ENCODE measurements around the gene ADGRD2.

Gene ADGRD2

DNA sequence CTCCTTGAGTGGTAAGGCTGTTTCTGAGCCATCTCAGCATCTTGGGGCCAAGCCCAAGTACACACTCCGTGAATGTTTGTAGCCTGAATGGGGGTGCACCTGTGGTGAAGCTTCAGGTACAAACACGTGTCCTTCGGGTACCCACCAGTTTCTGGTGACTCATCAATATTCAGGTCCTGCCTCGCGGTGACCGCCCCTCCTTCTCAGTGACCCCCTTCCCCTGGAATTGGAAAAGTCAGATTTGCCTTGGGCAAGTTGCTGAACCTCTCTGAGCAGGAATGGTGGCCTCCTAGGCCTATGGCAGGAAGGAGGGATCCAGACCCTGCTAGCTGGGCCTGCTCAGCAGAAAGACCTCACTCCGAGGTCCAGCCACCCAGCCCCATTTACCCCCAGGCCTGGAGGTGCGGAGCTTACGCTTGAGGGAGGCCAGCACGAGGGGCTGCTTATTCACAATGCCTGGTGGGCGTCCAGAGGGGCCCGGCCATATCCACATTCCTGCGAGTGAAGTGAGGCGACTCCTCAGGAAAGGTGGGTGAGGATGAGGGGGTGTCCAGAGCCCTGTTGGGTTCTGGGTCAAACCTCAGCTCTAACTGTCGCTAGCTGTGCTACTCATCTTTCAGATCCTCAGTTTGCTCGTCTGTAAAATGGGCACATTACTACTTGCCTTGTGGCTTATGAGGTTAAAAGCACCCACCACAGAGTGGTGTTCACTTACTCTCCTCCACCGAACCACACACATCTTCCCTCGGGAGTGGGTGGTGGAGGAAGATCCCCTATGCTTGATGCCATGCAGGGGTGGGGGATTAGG is 7.0 kb downstream of the ADGRD2 start:
- no peak for DNase-seq

DNA sequence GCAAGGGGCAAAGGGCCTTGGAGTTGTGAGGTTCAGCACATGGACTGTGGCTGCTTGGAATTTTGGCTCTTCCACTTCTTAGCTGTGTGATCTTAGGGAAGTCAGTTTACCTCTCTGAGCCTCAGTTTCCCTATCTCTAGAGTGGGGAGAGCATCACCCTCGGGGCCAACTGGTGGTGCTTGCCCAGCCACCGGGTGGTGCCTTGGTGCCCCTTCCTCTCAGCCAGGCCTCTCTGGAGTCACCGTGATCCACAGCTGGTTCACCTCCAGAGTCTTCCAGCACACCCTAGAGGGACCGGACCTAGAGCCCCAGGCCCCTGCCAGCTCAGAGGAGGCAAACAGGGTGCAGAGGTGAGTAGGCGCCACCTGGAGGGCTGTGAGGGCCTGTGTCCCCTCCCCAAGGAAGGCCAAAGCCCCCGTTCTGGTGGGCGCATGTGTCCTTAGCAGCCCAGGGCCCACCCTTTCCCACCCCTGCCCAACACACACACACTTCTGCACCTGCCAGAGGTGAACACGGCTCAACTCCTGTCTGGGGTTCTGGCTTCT is 7.7 kb downstream of the ADGRD2 start:
- DNase-seq, result no peak

DNA sequence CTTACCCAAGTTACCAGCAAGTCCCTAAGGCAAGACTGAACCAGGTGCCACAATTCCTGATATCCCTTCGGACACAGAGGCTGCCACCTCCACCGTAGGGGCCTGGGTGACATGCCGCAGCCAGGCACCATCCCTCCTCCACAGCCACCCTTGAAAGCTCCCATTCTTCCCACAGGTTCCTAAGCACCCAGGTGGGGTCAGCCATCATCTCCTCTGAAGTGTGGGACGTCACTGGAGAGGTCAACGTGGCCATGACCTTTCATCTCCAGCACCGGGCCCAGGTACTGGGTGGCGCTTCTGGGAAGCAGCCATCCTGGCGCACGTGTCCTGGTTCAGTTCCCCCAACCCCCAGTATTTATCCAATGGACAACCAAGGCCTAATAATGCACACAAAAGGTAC is 8.2 kb downstream of the ADGRD2 start:
- no peak for DNase-seq

- no peak for DNase-seq
Measured at GRCh38 chr9:124462739-124463138, 12.5 kb downstream of the ADGRD2 start.

- DNase-seq, result no peak
Measured at GRCh38 chr9:124465736-124466135, 15.5 kb downstream of the ADGRD2 start.

GRCh38 chr9:124467410-124468060 is 17.3 kb downstream of the ADGRD2 start:
- no peak for DNase-seq

DNA sequence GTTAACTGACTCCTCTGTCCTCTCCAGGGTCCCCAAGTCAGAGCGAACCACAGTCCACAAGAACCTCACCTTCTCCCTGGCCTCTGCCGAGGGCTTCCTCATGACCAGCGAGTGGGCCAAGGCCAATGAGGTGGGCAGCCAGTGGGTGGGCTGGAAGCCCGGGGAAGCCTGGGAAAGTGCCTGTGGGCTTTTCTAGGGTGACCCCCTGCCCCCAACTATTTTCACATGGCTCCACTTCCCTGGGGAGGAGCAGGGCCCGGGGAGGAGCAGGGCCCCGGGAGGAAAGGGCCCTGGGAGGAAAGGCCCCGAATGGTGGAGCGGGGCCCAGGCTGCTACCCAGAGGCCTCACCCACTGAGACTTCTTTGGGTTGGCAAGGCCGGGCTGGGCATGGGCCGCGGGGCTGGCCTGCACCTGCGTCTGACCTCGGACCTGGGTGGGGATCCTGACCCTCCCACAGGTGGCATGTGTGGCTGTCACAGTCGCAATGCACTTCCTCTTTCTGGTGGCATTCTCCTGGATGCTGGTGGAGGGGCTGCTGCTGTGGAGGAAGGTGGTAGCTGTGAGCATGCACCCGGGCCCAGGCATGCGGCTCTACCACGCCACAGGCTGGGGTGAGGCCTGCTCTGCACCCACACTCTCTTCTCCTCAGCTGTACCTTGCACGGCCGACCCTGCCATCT is 17.9 kb downstream of the ADGRD2 start:
- DNase-seq, result no peak

DNA sequence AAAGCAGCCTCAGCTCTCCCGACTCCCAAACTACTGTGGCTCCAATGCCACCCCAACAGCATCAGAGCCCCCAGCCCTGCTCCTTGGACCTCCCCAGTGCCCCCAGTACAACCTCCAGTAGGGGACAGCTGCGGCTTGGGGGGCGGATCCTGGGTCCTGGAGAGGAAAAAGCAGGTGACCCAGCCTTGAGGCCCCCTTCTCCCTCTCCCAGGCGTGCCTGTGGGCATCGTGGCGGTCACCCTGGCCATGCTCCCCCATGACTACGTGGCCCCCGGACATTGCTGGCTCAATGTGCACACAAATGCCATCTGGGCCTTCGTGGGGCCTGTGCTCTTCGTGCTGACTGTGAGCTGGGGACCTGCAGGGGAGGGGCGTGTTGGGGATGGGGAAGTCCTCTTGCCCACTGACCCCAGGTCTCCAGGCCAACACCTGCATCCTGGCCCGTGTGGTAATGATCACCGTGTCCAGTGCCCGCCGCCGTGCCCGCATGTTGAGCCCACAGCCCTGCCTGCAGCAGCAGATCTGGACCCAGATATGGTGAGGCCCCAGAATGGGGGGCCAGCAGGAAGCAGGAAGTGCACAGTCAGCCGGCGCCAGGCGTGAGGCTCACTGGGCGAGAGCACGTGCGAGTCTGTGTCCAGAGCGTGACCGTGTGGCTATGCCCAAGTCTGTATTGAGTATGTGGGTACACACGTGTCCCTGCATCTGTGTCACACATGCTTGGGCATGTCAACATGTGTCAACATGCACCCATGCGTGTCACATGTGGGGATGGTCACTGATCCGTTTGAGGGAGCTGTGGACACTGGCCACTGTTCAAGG is 19.0 kb downstream of the ADGRD2 start:
- no peak for DNase-seq

DNA sequence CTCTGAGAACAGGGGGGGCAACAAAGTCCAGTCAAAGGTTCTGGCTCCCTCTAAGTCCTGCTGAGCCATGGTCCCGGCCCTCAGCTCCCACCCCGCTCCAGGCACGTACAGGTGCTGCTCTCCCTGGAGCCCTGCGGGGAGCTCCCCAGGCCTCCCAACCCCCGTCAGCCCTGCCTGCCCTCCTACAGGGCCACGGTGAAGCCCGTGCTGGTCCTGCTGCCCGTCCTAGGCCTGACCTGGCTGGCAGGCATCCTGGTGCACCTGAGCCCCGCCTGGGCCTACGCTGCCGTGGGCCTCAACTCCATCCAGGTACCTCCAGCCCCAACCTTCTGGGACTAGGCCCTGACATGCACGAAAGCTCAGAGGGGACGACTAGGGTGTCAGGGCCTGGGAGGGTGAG is 20.1 kb downstream of the ADGRD2 start:
- no peak for DNase-seq

- no peak for DNase-seq
Measured at GRCh38 chr9:124470726-124471125, 20.5 kb downstream of the ADGRD2 start.

DNA sequence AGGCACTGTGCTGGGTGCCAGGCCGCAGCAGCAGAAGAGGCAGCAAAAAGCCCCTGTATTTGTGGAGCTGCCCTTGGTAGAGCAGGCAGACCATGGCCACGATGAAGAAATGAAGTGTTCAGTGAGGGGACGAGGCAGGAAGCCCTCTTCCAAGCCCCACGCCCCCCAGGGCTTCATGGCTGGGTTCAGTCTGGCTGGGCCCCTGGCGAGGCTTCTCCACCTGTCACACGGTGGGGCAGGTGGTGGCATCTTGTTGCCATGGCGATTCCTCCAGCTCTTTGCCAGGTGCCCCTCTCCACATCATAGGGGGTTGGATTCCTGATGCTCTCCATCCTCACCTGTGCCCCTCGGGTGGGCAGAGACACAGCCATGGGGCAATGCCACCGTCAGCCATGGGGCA is 21.5 kb downstream of the ADGRD2 start:
- DNase-seq, result no peak

- DNase-seq, result no peak
Measured at GRCh38 chr9:124472770-124473169, 22.5 kb downstream of the ADGRD2 start.

DNA sequence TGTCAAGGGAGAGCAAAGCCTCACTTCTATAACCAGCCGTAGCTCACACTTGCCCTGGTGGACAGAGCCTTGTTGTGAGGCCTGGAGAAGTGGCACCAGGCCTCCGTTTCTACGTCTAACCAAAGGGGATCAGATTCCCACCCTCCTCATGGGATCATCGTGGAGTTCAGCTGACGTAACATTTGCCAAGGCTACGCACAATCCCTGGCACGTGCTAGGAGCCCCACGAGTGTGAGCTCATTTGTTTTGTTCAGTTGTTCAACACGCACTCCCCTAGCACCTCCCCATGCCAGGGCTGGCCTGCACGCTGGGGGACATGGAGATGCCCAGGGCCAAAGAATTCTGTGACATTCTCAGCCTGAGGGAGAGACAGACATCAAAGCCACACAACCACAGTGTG is 23.1 kb downstream of the ADGRD2 start:
- no peak for DNase-seq

DNA sequence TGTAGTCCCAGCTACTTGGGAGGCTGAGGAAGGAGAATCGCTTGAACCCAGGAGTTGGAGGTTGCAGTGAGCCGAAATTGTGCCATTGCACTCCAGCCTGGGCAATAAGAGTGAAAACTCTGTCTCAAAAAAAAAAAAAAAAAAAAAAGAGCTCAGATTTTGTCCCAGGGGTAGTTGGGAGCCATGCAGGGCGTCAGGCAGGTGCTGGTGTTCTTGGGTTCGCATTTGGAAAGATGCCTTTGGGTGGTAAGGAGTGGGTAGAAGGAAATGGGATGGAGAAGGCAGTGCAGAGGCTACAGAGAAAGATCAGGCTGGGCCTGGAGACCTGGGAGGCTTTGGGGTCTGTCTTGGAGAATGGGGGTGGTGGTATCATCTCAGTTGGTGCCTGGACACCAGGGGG is 23.9 kb downstream of the ADGRD2 start:
- no peak for DNase-seq

DNA sequence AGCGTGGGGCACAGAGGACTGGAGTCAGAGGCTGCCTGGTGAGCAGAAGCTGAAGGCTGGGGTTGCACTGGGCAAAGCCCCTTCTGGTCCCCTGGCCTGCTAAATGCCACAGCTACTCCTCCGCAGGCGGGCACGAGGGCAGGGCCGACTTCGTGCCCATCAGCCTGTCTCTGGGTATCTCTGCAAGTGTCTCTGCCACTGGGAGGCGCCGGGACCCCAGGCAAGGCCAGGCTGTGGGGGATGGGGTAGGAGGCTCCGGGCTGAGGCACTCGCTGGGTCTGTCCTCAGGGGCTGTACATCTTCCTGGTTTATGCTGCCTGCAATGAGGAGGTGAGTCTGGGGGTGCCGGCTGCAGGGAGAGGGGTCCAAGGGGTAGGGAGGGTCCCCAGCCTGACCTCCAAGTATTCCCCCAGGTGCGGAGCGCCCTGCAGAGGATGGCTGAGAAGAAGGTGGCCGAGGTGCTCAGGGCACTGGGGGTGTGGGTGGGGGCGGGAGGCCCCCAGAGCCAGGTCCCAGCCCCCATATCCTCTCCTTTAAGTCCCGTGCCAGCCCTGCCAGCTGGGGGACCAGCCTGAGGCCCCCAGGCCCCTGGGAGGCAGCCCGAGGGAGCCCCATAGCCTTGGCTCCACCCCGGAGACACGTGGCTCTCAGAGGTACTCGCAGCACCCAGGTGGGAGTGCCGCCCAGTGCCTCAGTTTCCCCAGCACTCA is 25.1 kb downstream of the ADGRD2 start:
- peak; percentile 9 for DNase-seq

DNA sequence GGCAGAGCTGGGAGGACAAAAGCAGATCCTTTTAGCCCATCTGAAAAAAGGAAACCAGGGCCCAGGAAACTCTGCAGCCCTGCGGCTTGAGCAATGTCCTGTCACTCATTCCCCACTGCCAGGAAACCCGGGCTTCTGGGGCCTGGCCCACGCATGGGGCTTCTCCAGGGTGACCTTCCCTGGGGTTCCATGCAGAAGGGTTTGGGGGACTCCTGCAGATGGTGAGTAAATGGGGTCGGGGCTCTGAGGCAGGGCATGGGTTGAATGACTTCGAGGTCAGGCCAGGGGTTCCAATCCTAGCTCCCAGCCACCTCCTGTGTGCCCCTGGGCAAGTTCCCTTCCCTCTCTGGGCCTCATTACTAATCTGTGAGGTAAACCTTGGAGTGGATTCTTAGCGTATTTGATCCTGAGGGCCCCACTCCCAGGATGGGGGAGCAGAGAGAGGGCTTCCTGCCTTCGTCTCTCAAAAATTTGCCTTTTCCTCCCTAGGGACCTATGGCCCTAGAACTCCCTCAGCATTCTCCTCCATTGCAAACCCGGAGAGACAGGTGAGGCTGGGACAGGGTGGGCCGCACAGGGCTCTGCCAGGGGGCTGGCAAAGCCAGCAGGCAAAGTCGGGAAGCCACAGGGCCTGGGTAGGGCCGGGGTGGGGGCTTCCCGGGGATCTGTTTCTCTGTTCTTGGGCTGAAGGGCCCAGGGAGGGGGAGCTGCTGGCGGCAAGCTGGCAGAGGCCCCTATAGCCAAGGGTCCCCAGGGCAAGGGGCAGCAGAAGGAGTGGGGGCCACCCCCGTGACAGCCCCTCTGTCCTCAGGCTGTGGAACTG is 25.8 kb downstream of the ADGRD2 start:
- DNase-seq, result no peak

DNA sequence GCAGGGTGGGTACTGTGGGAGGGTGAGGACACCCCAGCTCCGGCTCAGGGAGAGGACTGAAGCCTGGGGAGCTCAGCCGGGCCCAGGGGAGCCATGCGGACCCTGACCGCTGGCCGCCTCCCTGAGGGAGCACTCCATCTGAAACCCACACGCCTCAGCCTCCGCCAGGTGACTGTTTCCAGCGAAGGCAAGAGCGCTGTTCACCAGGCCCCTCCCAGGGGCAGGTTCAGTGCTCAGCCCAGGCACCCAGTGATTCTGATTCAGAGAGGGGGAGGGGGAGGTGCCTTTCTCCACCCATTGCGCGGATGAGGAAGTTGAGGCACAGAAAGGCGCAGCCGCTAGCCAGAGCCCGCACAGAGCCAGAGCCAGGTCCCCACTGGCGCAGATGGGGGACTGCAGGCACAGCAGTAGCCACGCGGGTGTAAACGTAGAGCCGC is 27.0 kb downstream of the ADGRD2 start:
- peak; percentile 61 for DNase-seq

DNA sequence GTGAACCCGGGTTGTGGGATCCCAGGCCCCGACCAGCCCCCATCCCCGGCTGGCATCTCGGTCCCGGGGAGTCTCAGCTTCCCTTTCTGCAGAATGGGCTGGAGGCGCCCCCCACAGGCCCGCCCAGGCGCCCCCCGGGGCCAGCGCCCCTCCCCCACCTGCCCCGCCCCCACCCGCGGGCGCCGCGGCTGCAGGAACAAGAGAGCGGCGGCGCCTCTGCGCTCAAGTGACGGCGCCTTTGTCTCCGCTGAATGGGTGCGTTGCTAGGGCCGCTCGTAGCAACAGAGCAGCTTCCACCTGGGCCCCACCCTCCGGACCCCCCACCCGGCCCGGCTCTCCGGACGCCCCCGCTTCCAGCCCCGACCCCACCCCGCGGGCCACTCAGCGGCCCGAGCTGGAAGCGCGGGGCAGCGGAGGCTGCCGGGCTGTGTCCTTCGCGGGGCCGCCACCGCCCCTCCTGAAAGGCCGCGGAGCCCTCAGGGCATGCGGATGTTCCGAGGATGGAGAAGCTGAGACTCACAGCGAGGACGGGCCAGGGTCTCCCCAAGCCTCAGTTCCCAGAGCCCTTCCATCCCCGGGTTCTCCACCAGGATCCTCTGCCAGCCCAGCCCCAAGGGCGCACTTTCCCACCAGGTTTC is 27.5 kb downstream of the ADGRD2 start:
- DNase-seq, result peak; percentile 73

- peak; percentile 56 for DNase-seq
Measured at GRCh38 chr9:124478354-124478753, 28.1 kb downstream of the ADGRD2 start.

DNA sequence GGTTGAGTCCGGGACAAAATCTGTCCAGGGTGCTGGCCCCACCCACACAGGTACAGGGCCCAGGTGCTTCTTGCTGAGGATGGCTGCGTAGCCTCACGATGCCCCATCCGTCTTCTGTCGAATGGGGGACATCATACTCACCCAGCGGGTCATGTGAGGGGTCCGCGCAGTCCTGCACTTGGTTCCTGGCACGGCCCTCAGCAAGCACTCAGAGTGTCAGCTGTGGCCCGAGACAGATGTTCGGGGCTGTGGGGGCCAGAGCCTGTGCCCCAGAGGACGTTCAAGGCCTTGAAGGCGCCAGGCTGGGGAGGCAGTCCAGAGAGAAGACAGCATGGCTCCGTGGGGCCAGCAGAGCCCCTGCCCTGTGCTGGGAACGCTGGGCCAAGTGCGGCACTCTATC is 29.1 kb downstream of the ADGRD2 start:
- no peak for DNase-seq
